Chondrocyte (in vitro differentiated cells): ENCODE measurements around the gene SMARCA2. TPM values are rescaled to one million over a fixed set of nuclear protein-coding genes. Genes with fewer than 3 reads are reported as not detected.

Source experiments
- DNase-seq: peaks from one replicate; pipeline ENCODE4 v3.0.0; 2021; ENCODE audit warnings: mixed read lengths, low spot score
- H3K27ac Mint-ChIP-seq: one replicate; pipeline ENCODE4 v1.8.0; 2021; ENCODE audit warnings: mild to moderate bottlenecking, moderate library complexity, mixed read lengths; ENCODE audit not compliant: unreplicated experiment
- H3K27me3 Mint-ChIP-seq: 2 replicates; pipeline ENCODE4 v1.8.0; 2021; ENCODE audit warnings: low read depth, mixed read lengths
- H3K36me3 Mint-ChIP-seq: 2 replicates; pipeline ENCODE4 v1.8.0; 2021; ENCODE audit warnings: low read depth, mixed read lengths
- H3K4me1 Mint-ChIP-seq: 2 replicates; pipeline ENCODE4 v1.8.0; 2021; ENCODE audit warnings: low read depth, mild to moderate bottlenecking, mixed read lengths
- H3K4me3 Mint-ChIP-seq: one replicate; pipeline ENCODE4 v1.8.0; 2021; ENCODE audit warnings: mild to moderate bottlenecking, moderate library complexity, mixed read lengths; ENCODE audit not compliant: unreplicated experiment
- H3K9me3 Mint-ChIP-seq: 2 replicates; pipeline ENCODE4 v1.8.0; 2021; ENCODE audit warnings: low read depth, mixed read lengths
- total RNA-seq: library from RNA; stranded (reverse); gene quantifications from 3 replicates; pipeline ENCODE4 v1.2.1, GENCODE V29; 2021
- TF ChIP-seq, protein P1 (sequence below): fragments of 200-600 bp; sonication (generic); IDR thresholded peaks from 2 replicates; pipeline ENCODE4 v1.5.0; 2021; ENCODE audit warnings: antibody characterized with exemption, mild to moderate bottlenecking, moderate library complexity

Gene SMARCA2
- total RNA-seq, 1 donor from 2014 or later, result 95.1 TPM

DNA sequence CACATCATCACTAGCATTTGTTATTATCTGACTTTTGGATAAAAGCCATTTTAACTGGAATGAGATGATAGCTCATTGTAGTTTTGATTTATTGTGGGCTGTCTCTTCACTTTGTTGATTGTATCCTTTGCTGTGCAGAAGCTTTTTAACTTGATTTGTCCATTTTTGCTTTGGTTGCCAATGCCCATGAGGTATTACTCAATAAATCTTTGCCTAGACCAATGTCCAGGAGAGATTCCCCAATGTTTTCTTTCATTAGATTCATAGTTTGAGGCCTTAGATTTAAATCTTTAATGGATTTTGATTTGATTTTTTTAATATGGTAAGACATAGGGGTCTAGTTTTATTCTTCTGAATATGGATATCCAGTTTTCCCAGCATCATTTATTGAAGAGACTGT is 28.8 kb upstream of the SMARCA2 start:
- DNase-seq, result no peak
- H3K4me1 Mint-ChIP-seq, result no peaks in the 10 kb centered on the region
- no peak overlapping the region for H3K4me3 Mint-ChIP-seq
- TF ChIP-seq, protein P1, sequence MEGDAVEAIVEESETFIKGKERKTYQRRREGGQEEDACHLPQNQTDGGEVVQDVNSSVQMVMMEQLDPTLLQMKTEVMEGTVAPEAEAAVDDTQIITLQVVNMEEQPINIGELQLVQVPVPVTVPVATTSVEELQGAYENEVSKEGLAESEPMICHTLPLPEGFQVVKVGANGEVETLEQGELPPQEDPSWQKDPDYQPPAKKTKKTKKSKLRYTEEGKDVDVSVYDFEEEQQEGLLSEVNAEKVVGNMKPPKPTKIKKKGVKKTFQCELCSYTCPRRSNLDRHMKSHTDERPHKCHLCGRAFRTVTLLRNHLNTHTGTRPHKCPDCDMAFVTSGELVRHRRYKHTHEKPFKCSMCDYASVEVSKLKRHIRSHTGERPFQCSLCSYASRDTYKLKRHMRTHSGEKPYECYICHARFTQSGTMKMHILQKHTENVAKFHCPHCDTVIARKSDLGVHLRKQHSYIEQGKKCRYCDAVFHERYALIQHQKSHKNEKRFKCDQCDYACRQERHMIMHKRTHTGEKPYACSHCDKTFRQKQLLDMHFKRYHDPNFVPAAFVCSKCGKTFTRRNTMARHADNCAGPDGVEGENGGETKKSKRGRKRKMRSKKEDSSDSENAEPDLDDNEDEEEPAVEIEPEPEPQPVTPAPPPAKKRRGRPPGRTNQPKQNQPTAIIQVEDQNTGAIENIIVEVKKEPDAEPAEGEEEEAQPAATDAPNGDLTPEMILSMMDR, result no peak
- peaks cover 16% of the 10 kb centered on the region for H3K27me3 Mint-ChIP-seq
- H3K27ac Mint-ChIP-seq, result no peak overlapping the region
- peaks cover 2% of the 10 kb centered on the region for H3K36me3 Mint-ChIP-seq
- peaks cover 13% of the 10 kb centered on the region for H3K9me3 Mint-ChIP-seq

DNA sequence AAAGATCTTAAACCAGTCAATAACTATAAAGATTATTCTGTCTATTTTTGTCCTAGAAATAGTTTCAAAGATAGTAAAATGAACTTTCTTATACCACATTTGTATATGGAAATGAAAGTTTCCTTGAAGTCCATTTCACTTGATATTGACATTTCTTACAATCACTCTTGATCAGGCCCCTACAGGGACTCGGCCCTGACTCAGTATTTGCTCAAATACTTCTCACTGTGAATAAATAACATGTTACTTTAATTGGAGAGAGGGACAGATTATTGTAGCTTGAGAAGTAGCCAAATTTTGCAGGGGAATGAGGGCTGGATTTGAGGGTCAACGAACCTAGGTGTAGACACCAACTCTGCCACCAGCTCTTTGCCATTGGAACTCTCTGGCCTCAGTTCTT is 25.6 kb upstream of the SMARCA2 start:
- Mint-ChIP-seq H3K27ac (no peak overlapping the region), H3K36me3 (peaks cover 2% of the 10 kb centered on the region), H3K4me1 (no peaks in the 10 kb centered on the region), H3K4me3 (no peak overlapping the region), H3K9me3 (peaks cover 13% of the 10 kb centered on the region), H3K27me3 (peaks cover 23% of the 10 kb centered on the region)
- TF ChIP-seq, protein P1, result no peak
- DNase-seq, result no peak

DNA sequence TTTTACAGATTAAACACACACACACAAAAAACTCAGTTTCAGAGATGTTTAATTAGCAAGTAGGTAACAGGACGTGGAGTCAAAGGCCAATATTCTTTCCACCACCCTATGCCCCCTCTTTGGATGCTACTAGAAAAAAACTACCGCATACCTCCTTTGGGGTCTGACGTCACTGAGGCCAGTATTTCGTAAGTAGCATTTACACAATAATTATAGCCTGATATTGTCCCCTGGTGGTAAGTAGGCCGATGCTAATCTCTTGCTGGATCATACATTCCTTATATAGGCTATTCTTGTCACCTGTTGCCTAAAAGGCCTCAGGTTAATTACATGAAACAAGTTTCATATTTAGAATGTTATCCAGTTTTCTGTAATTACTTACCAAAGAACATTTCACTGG is 21.0 kb upstream of the SMARCA2 start:
- no peaks in the 10 kb centered on the region for H3K9me3 Mint-ChIP-seq
- H3K4me3 Mint-ChIP-seq, result no peak overlapping the region
- peaks cover 18% of the 10 kb centered on the region for H3K27me3 Mint-ChIP-seq
- TF ChIP-seq, protein P1, result no peak
- no peak overlapping the region for H3K27ac Mint-ChIP-seq
- H3K36me3 Mint-ChIP-seq, result no peaks in the 10 kb centered on the region
- DNase-seq, result no peak
- no peaks in the 10 kb centered on the region for H3K4me1 Mint-ChIP-seq

DNA sequence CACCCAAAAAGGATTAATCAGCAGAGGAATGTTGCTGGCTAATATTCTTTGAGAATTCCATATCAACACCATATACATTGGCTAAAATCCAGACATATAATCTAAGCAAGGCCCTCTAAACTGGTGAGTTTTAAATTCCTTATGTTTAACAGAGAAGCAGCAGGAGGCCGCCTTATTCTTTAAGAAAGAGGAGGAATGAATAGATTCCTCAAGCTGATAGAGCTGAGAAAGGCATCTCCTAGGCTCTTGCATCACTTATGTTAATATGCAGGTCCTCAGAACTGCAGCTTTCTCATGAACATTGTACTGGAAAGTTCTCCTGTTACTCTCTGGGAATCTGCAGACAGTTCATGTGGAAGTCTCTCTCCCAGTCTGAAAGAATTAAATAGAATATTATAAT is 20.1 kb upstream of the SMARCA2 start:
- Mint-ChIP-seq H3K36me3 (no peaks in the 10 kb centered on the region), H3K9me3 (no peaks in the 10 kb centered on the region), H3K27me3 (peaks cover 26% of the 10 kb centered on the region), H3K4me3 (no peak overlapping the region), H3K4me1 (no peaks in the 10 kb centered on the region), H3K27ac (no peak overlapping the region)
- TF ChIP-seq, protein P1, result no peak
- DNase-seq, result no peak

DNA sequence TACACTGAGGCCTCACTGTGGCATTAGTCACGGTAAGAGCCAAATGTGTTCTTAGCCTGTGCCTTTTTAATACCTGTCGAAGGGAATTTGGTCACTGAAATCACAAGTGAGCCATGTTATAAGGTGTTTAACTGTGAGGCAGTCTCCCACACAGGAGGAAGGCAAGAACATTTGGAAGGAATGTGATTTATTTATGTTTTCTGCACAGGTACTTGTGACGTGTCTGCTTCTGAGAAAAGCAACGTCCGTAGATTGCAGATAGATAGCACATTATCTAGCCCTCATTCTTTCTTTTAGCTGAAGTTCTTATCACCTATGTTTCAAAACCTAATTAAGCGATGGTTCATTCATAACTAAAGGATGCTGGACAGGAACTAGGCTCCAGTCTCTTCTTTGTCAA is 19.0 kb upstream of the SMARCA2 start:
- Mint-ChIP-seq H3K27me3 (peaks cover 32% of the 10 kb centered on the region), H3K9me3 (no peaks in the 10 kb centered on the region), H3K4me3 (no peak overlapping the region), H3K27ac (no peak overlapping the region), H3K4me1 (no peaks in the 10 kb centered on the region), H3K36me3 (no peaks in the 10 kb centered on the region)
- DNase-seq, result no peak
- TF ChIP-seq, protein P1, result no peak
